Spleen (tissue), 11 donors: ENCODE measurements around the gene PTGER3. TPM values are rescaled to one million over a fixed set of nuclear protein-coding genes. Genes with fewer than 3 reads are reported as not detected.

Experiments used
- DNase-seq: peaks from one replicate; pipeline ENCODE4 v3.0.0-alpha.2; 2020
- H3K27ac ChIP-seq, 8 donors: fragments of 200-600 bp; sonication (generic) in 7 of 8; 1 replicate in 4 of 8; 2 replicates in 4 of 8; pipeline versions ENCODE4 v1.5.0 to v1.8.0; 2016 to 2021; ENCODE audit warnings: inconsistent platforms in 4 of 8, mild to moderate bottlenecking in 4 of 8, moderate library complexity in 1 of 8
- H3K27me3 ChIP-seq, 7 donors: fragments of 200-600 bp; sonication (generic) in 6 of 7; replicated peaks in 1 of 7; 1 replicate in 4 of 7; 2 replicates in 3 of 7; pipeline versions ENCODE4 v1.5.0 to v1.8.0; 2016 to 2021; ENCODE audit warnings: inconsistent platforms in 3 of 7, mild to moderate bottlenecking in 1 of 7
- H3K36me3 ChIP-seq, 6 donors: fragments of 200-600 bp; sonication (generic) in 5 of 6; 1 replicate in 4 of 6; 2 replicates in 2 of 6; pipeline versions ENCODE4 v1.5.0 to v1.8.0; 2016 to 2021; ENCODE audit warnings: inconsistent platforms in 2 of 6
- H3K4me1 ChIP-seq, 6 donors: fragments of 200-600 bp; sonication (generic) in 5 of 6; 1 replicate in 3 of 6; 2 replicates in 3 of 6; pipeline versions ENCODE4 v1.5.0 to v1.8.0; 2016 to 2021; ENCODE audit warnings: inconsistent platforms in 3 of 6
- H3K4me3 ChIP-seq, 8 donors: fragments of 200-600 bp; sonication (generic) in 7 of 8; 1 replicate in 4 of 8; 2 replicates in 4 of 8; pipeline versions ENCODE4 v1.5.0 to v1.8.0; 2016 to 2021; ENCODE audit warnings: inconsistent platforms in 4 of 8, mild to moderate bottlenecking in 4 of 8, moderate library complexity in 2 of 8
- H3K9me3 ChIP-seq, 8 donors: fragments of 200-600 bp; sonication (generic) in 7 of 8; 1 replicate in 4 of 8; 2 replicates in 4 of 8; pipeline versions ENCODE4 v1.5.0 to v1.8.0; 2016 to 2021; ENCODE audit warnings: inconsistent platforms in 4 of 8
- CTCF ChIP-seq, 11 experiments: fragments of 200-600 bp in 7 of 11; fragments of 450-650 bp in 4 of 11; sonication (generic) in 4 of 11; IDR thresholded peaks in 8 of 11; conservative IDR thresholded peaks in 3 of 11; 1 replicate in 7 of 11; 2 replicates in 4 of 11; pipeline versions ENCODE4 v1.4.0 to v1.8.0; 2016 to 2021; ENCODE audit warnings: antibody characterized with exemption in 11 of 11, inconsistent platforms in 4 of 11, mild to moderate bottlenecking in 1 of 11
- POLR2A ChIP-seq, 3 donors: fragments of 450-650 bp; IDR thresholded peaks; one replicate each; pipeline ENCODE4 v1.5.1; 2017; ENCODE audit warnings: antibody characterized with exemption in 3 of 3, mild to moderate bottlenecking in 1 of 3
- POLR2AphosphoS5 ChIP-seq, 3 donors: sonication (generic); formaldehyde crosslinking; IDR thresholded peaks; one replicate each; pipeline ENCODE4 v1.5.1; 2017; ENCODE audit warnings: antibody characterized with exemption in 3 of 3
- WGBS, 5 donors: extraction: QIAGEN DNeasy Blood & Tissue Kit in 3 of 5; methylation state at CpG; one replicate each; pipeline versions ENCODE4 v1.1.5 to v1.1.7; 2013 to 2018; 5-methylcytosine and 5-hydroxymethylcytosine counted together
- intact Hi-C: fragments of 100-400 bp; cut with DNase I; formaldehyde crosslinking; loops from one replicate; pipeline ENCODE4 v1.15.0; 2023; ENCODE audit warnings: low total_unique reads
- microRNA-seq, 3 donors: library from miRNA; unstranded; fragments of <30 nt; microRNA quantifications; one replicate each; pipeline versions ENCODE4 to v1.1.0, GENCODE V29; 2019 to 2020
- polyA plus RNA-seq, 3 donors: library from polyadenylated mRNA; stranded (reverse); fragments of 200-250 nt; gene quantifications; one replicate each; pipeline ENCODE4 v1.2.1, GENCODE V29; 2013
- small RNA-seq, 4 donors: library from RNA; depleted of rRNA; stranded (forward); fragments of <200 nt; gene quantifications; one replicate each; pipeline ENCODE3, GENCODE V24; 2016
- total RNA-seq, 7 donors: library from RNA; depleted of rRNA in 3 of 7; stranded (reverse); fragments of >200 nt in 3 of 7; fragmentation: NEBNext Ultra II Directional in 4 of 7; extraction: Animal tissue kit (Norgen Biotek cat#: 25700) in 4 of 7; gene quantifications; one replicate each; pipeline versions ENCODE4 v1.1.0 to v1.2.1, GENCODE V29; 2016 to 2021
- donor health status: healthy with polysubstance abuse.
- donor health status: DM: no; HTN: no; CAD: no; lungs with moderate emphysema.
- donor health status: DM: no; HTN: no; CAD: no.
- donor health status: Bipolar disorder and iron deficiency.
- donor health status: healthy.
- donor health status: DM: no; HTN: no; CAD: no.
- donor health status: DM: yes; HTN: yes; CAD: no.

PTGER3 gene
- total and polyA plus RNA-seq, 10 donors, result 0.13 to 1.1 (median 0.39) TPM

GRCh38 chr1:70934194-70934961, 113.2 kb downstream of the PTGER3 start:
- peaks cover 0 to 11% (median 0%) of the 10 kb centered on the region in 8 donors for H3K9me3 ChIP-seq
- no peak for TF ChIP-seq POLR2AphosphoS5 (IDR thresholded peaks at IDR 0.05)
- no peak for TF ChIP-seq CTCF (IDR thresholded peaks at IDR 0.05 in 8 of 11, conservative IDR thresholded peaks at IDR 0.05 in 3 of 11)
- no peak for TF ChIP-seq POLR2A (IDR thresholded peaks at IDR 0.05)
- H3K27ac ChIP-seq, result no peak overlapping the region
- H3K4me3 ChIP-seq, result no peak overlapping the region
- DNase-seq, result no peak
- no peaks in the 10 kb centered on the region for H3K4me1 ChIP-seq
- H3K27me3 ChIP-seq, result no peaks in the 10 kb centered on the region
- H3K36me3 ChIP-seq, result no peaks in the 10 kb centered on the region
- intact Hi-C loops, result no loop called here
- 72 to 80% (median 79%) methylated on average over 5 of the region's 5 CpGs for WGBS, 5 donors

GRCh38 chr1:70930062-70930461, 117.6 kb downstream of the PTGER3 start:
- H3K36me3 ChIP-seq, result no peaks in the 10 kb centered on the region
- H3K9me3 ChIP-seq, result no peaks in the 10 kb centered on the region
- H3K4me3 ChIP-seq, result no peak overlapping the region
- no peak overlapping the region for H3K27ac ChIP-seq
- H3K4me1 ChIP-seq, result no peaks in the 10 kb centered on the region
- 30 to 45% (median 42%) methylated on average over 1 of the region's 1 CpG for WGBS, 5 donors
- intact Hi-C loops, result no loop called here
- H3K27me3 ChIP-seq, result no peaks in the 10 kb centered on the region
- TF ChIP-seq POLR2A (IDR thresholded peaks at IDR 0.05) (no peak), CTCF (IDR thresholded peaks at IDR 0.05 in 8 of 11, conservative IDR thresholded peaks at IDR 0.05 in 3 of 11) (no peak), POLR2AphosphoS5 (IDR thresholded peaks at IDR 0.05) (no peak)
- DNase-seq, result no peak

GRCh38 chr1:70922196-70922595, 125.4 kb downstream of the PTGER3 start:
- intact Hi-C loops, result no loop called here
- no peaks in the 10 kb centered on the region for H3K4me1 ChIP-seq
- peaks cover 0 to 34% (median 32%) of the 10 kb centered on the region in 8 donors for H3K9me3 ChIP-seq
- 46 to 69% (median 53%) methylated on average over 2 of the region's 2 CpGs for WGBS, 5 donors
- H3K36me3 ChIP-seq, result no peaks in the 10 kb centered on the region
- DNase-seq, result no peak
- no peaks in the 10 kb centered on the region for H3K27me3 ChIP-seq
- no peak overlapping the region for H3K27ac ChIP-seq
- no peak overlapping the region for H3K4me3 ChIP-seq
- no peak for TF ChIP-seq CTCF (IDR thresholded peaks at IDR 0.05 in 8 of 11, conservative IDR thresholded peaks at IDR 0.05 in 3 of 11)
- no peak for TF ChIP-seq POLR2AphosphoS5 (IDR thresholded peaks at IDR 0.05)
- no peak for TF ChIP-seq POLR2A (IDR thresholded peaks at IDR 0.05)

Small RNAs within 50 kb of the gene (microRNA-seq; reads per million reads assigned to microRNA genes)
- 552 to 720 (median 667) reads per million in 3 donors for gene MIR186

Small RNAs within 50 kb of the gene (small RNA-seq; reads per million reads assigned to genes)
- gene MIR186, result 364 to 559 (median 528) reads per million in 4 donors

Other genes with a start within 250 kb of the PTGER3 start
- gene ZRANB2, start 33.2 kb upstream of the PTGER3 start, total RNA-seq, result 100 to 1,000 TPM in 1 of 7 donors, 10 to 100 TPM in 6; 56.9 to 109 (median 90.7) TPM
- gene ZRANB2, start 33.2 kb upstream of the PTGER3 start, polyA plus RNA-seq, result 10 to 100 TPM; 52.6 to 70.3 (median 57.2) TPM